Coronary artery (tissue), 2 donors: Measurements from ENCODE around the gene FAM187B.

Experiments
- DNase-seq: peaks from one replicate; pipeline ENCODE4 v3.0.0-alpha.2; 2017; ENCODE audit warnings: low spot score
- H3K27ac ChIP-seq, 2 donors: fragments of 200-600 bp; sonication (generic); one replicate each; pipeline ENCODE4 v1.5.1; 2016 to 2019
- H3K4me3 ChIP-seq: fragments of 200-600 bp; sonication (generic); 2 replicates; pipeline ENCODE4 v1.5.1; 2016; ENCODE audit warnings: mild to moderate bottlenecking, moderate library complexity
- CTCF ChIP-seq: fragments of 200-600 bp; sonication (generic); IDR thresholded peaks from one replicate; pipeline ENCODE4 v1.5.1; 2019; ENCODE audit warnings: antibody characterized with exemption

The FAM187B gene

GRCh38 chr19:35216016-35216832 lies 12.3 kb downstream of the FAM187B start:
- Histone ChIP-seq H3K4me3 (no peak overlapping the region), H3K27ac (no peak overlapping the region)
- TF ChIP-seq CTCF = no peak
- DNase-seq = no peak

GRCh38 chr19:35214766-35215422 lies 13.6 kb downstream of the FAM187B start:
- Histone ChIP-seq H3K4me3 (no peak overlapping the region), H3K27ac (peak overlapping the region in 1 of 2 donors; percentile 80)
- peak; percentile 24 for DNase-seq
- TF ChIP-seq CTCF = no peak

DNA sequence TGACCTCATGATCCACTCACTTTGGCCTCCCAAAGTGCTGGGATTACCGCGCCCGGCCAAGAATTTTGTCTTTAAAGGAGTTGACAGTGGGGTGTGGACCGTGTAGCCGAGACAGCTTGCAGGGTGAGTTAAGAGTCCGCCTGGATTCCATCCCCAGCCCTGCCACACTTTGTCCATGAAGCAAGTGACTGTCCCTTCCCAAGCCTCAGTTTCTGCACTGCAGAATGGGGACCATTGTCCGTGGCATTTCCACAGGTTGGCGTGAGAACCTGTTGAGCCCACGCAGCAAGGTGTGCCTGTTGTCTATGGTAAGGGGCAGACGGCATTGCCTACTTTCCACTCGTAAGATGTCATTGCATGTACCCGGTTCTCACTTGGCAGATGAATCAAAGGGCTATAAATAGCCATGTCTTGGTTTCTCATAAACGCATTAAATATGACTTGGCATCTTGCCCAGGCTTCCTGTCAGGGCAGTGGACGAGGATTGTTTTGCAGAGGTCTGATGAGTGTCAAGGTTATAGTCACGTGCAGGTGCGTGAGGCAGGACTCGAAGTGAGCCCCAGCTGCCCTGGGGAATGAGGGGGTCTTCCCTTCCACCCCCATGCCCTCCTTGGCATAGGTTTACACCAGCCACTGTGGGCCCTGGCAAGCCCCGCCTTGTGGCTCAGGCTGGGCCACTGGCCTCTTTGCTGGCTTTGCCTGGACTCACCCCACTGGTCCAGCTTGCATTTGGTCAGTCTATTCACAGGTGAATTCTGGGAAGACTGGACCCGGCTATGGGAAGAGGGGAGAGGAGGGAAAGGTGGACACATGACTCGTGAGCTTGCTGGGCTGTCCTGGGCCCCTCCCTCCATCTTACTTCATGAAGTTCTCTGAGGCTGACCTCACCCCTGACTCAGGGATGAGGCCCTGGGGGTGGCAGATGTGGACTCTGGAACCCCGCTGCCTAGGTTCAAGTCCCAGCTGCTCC lies 14.6 kb downstream of the FAM187B start:
- TF ChIP-seq CTCF = no peak
- peak overlapping the region; percentile 55 to 80 for H3K27ac ChIP-seq
- no peak overlapping the region for H3K4me3 ChIP-seq
- peak; percentile 71 for DNase-seq

DNA sequence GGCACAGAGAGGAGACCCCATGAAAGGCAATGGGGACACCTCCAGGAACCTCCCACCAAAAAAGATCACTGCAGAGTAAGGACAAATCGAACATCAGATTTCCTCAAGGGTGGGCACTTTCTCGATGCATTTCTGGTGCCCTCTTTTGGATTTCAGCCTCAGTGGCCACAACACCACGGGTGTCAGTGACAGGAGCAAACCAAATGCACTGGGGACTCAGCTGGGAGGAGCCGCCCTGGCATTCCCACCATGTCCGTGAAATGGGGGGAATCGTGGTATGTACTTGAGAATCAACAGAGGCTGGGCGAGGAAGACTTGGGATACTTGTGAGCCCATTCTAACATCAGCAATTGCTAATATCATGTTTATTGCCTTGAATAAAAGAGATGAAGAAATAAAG lies 16.3 kb downstream of the FAM187B start:
- Histone ChIP-seq H3K27ac (peak overlapping the region in 1 of 2 donors; percentile 67), H3K4me3 (no peak overlapping the region)
- DNase-seq = peak; percentile 58
- no peak for TF ChIP-seq CTCF

GRCh38 chr19:35211545-35212230 lies 16.9 kb downstream of the FAM187B start:
- TF ChIP-seq CTCF = no peak
- Histone ChIP-seq H3K4me3 (no peak overlapping the region), H3K27ac (peak overlapping the region; percentile 2 to 67)
- peak; percentile 73 for DNase-seq

DNA sequence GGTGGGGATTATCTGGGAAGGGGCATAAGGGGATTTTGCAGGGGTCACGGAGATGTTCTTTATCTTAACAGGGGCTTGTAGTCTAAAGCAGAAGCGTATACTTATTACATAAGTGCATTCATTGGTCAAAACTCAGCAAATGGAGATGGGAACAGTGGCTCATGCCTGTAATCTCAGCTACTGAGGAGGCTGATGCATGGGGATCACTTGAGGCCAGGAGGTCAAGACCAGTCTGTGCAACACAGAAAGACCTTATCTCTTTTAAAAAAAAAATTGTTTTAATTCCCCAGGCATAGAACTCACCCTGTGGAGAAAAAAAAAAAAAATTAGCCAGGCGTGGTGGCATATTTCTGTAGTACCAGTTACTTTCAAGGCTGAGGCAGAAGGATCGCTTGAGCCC lies 18.9 kb downstream of the FAM187B start:
- H3K4me3 ChIP-seq = no peak overlapping the region
- no peak overlapping the region for H3K27ac ChIP-seq
- no peak for DNase-seq
- TF ChIP-seq CTCF = no peak
